HG03575 (cell line): ENCODE measurements around the gene KRT72.

Experiments
- ATAC-seq: cut with Tn5 transposase; IDR thresholded peaks from one replicate; pipeline ENCODE4 v1.9.1; 2021; ENCODE audit not compliant: unreplicated experiment, insufficient number of reproducible peaks, low FRiP score; ENCODE audit errors: extremely low read depth

KRT72 gene

DNA sequence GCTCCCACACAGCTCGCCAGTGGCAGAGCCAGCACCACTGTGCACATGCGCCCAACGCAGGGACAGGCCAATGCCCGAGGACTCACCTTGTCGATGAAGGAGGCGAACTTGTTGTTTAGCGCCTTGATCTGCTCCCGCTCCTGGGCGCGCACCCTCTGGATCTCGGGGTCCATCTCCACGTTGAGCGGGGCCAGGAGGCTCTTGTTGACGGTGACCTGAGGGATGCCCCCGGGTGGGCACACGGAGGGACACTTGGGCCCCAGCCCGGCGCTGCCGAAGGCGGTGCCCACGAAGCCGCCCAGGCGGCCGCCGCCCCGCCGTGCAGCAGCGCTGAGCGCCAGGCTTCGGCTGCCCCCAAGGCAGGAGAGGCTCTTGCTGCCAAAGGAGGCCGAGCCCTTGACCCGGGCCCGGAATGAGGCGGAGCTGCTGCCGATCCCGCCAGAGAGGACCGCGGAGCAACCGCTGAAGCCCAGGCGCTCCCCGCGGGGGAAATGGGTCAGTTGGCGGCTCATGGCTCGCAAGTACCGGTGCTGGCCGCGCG is at the start of gene KRT72:
Gene KRT72 (minus strand): TSS at position 523 of the 541 bp plus-strand sequence. CDS start 11 bp downstream, at position 512.
- no peak for ATAC-seq

DNA sequence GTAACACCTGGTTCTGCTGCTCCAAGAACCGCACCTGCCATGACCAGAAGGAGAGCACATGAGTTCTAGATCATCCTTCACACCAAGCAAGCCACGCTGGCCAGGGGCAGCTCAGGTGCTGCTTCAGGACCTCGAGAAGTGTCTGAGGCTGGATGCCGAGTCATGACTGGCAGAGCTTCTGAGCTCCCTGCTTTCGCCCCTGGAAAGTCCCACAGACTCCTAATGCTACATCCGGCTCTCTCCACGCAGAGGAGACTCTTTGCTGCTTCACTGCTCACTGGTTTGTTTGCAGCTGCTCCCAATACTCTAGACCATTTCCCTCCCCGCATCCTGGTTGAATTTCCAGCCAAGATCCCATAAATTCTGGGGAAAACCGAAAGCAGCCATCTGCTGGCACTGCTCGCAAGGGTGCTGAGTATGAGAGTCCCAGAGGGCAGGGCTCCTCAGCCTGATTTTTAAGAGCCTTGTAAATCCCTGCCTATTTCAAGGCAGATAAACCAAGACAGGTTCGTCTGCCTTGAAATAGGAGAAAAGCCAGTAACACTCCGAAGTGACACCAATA is 49.3 kb upstream of the KRT72 start:
- no peak for ATAC-seq

GRCh38 chr12:52649066-52649465 is 47.8 kb upstream of the KRT72 start:
- ATAC-seq, result no peak

GRCh38 chr12:52648012-52648550 is 46.8 kb upstream of the KRT72 start:
- ATAC-seq, result no peak

GRCh38 chr12:52647601-52648000 is 46.3 kb upstream of the KRT72 start:
- ATAC-seq, result no peak

DNA sequence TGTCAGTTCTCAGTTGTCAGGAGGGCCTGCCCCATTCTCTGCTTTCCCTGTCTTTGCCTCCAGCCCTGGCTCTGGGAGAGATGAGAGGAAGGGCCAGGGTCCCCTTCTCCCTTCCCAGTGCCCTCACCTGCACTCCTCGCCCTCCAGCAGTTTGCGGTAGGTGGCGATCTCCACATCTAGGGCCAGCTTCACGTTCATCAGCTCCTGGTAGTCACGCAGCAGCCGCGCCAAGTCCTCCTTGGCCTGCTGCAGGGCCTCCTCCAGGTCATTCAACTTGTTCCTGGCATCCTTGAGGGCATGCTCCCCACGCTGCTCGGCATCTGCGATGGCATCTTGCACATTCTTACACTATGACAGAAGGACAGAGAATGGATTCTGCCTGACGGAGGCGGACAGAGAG is 45.4 kb upstream of the KRT72 start:
- no peak for ATAC-seq

GRCh38 chr12:52645982-52646381 is 44.7 kb upstream of the KRT72 start:
- no peak for ATAC-seq

GRCh38 chr12:52645120-52645761 is 44.0 kb upstream of the KRT72 start:
- ATAC-seq, result no peak

DNA sequence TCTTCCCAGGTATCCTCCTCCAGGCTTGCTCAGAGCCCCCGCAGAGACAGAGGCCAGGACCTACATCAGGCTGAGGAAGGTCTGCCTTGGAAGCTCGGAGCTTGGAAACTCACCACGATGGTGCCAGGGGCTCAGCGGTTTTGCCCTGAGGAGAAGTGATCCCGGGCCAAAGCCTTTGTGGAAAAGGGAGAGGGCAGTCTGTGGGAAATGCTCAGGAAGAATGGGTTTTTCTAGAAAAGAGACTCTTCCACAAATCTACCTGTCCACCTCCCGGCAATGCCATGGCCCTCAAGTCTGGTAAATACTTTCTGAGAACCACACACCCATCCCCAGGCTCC is 42.8 kb upstream of the KRT72 start:
- ATAC-seq, result no peak

DNA sequence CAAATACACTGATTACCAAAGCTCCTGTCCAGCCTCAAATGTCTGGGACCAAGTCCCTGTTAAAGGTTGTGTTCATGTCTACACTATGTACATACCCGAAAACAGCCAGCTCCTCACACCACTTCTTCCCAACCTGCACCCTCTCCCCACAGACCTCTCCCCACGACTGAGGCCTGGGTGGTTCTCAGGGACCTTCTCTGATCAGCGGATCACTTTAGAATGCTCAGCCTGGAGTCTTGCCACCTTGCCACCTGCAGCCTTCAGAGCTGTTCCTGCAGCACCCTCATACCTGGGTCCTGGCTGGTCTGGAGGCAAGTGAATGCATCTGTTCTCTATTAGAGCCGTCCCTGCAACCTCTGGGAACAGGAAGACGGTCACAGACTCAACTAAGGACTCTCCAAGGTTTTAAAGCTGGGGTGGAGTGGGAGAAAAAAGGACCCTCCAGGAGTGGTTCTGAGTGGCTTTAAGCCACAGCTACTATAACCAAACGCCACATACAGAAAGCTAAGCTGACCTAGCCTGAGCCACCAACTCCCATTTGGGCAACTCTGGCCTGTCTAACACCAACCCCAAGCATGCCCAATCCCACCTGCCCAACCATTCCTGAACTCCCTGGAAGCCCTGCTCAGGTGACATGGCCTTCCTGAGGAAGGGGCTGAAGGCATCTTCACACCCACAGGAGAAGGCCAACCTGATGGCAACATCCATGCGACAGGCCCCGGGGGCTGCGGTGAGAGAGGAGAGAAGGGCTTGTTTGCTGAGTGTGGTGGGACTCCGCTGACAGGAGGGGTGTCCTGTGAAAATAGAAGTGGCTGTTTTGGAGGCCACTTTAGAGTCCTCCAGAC is 42.2 kb upstream of the KRT72 start:
- no peak for ATAC-seq

GRCh38 chr12:52641468-52641867 is 40.2 kb upstream of the KRT72 start:
- ATAC-seq, result no peak

GRCh38 chr12:52637299-52637698 is 36.0 kb upstream of the KRT72 start:
- no peak for ATAC-seq

- no peak for ATAC-seq
These were observed 35.5 kb upstream of the KRT72 start for GRCh38 chr12:52636592-52637258.

DNA sequence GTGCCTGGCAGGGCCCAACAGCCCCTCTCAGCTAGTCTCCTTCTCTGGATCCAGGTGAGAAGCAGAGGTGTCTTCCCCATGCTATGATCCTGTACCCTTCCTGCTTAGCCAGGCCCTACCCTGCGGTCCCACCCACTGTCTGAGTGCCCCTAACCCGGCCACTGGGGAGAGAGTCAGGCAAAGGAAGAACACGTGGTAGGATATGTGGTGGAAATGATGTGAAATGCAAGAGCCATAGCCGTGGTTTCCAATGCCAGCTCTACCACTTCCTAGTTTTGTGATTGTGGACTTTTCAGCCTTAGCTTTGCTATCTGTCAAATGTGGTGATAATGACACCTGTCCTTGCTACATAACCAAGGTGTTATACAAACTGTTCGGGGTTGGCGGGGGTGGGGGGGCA is 34.9 kb upstream of the KRT72 start:
- ATAC-seq, result no peak

DNA sequence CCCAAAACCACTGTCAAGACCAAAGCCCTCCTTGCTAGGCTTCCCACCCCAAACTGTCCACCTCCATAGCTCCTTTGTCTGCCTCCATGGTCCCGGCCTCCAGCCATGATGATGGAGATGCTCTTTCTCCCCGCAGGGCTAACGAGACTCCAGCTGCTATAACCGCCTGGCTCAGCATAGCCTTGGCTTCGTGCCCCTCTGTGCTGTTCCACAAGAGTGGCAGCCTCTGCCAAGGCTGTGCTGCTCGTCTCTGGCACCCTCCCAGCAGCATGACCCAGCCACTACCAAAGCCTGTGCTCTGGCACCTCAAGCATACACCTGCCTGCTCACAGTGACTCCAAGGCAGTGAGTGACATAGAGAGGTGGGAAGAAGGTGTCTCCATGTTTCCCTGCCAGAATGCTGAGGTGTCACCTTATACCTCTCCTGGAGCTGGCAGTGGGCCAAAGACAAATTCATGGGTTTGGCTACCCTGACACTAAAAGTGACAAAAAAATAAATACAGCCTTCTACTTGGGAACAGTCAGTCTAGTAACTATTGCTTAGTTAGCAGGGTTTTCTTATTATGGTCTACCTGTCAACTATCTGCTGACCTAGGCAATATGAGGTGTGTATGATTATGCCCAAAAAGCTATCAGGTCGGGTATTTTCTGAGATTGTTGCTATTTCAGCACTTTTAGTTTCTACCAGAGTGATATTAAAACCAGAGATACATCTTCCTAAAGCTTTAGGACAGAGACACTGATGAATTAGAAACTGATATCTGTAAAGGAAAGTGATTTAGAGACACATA is 33.2 kb upstream of the KRT72 start:
- ATAC-seq, result no peak

- ATAC-seq, result no peak
These were observed 32.1 kb upstream of the KRT72 start for GRCh38 chr12:52633383-52633782.

DNA sequence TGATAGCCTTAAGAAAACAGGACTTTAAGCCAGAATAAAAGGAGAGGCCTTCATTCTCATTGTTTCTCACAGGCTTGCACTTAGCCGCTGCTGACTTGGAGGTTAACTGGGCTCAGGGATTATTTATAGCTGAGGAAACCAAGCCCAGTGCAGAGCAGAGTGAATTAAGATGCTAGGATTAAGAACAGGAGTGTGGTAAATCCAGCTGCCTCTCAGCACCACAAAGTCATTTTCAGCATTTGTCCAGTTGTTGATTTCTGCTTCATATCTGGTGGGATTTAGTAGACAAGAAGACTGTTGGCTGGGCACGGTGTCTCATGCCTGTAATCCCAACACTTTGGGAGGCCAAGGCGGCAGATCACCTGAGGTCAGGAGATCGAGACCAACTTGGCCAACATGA is 31.4 kb upstream of the KRT72 start:
- no peak for ATAC-seq

GRCh38 chr12:52631676-52632459 is 30.6 kb upstream of the KRT72 start:
- no peak for ATAC-seq
